ENCODE data around the gene GRK3.
"Not testable (repeated sequence)": the region's sequence is repeated elsewhere in the genome, so short reads cannot be mapped to it uniquely, and the experiment has no call there.

Gene GRK3

GRCh38 chr22:25694196-25694907, 129.9 kb downstream of the GRK3 start:
- DNase-seq (ENCODE audit: extremely low read depth in 1 of 2, low read depth in 1 of 2): no peak

DNA sequence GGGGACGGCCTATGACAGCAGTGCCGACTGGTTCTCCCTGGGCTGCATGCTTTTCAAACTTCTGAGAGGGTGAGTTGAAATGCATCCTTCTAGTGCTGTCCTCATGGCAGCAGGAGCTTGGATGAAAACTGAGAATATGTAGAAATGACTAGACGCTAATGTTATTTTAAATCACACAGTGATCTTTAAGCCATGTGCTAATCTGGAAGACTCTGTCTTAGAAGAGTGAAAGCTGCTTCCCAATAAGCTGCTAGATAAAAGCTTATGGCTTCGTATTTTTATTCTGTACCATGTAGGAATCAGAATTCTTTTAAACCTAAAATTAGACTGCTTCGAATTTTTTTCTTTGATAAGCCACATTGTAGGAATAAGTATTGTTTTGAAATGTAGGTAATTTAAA, 130.7 kb downstream of the GRK3 start:
- no peak for DNase-seq (ENCODE audit: extremely low read depth in 1 of 2, low read depth in 1 of 2)

DNA sequence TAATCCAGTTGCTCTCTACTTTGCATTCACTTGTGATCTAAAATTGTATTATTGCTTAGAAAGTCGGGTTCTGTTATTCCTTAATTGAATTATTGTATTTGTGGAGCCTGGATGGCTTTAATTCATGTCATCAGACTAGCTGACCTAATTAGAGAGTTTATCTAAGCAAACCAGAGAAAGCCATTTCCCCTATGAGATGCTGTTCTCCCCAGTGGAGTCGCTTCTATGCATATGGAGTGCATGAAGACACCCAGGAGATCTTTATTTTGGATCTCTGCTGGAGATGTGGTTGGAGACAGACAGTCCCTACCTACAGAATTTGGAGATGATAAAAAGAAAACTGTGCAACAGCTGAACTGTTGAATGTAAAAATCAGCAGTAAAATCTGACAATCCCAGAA, 132.3 kb downstream of the GRK3 start:
- DNase-seq (ENCODE audit: extremely low read depth in 1 of 2, low read depth in 1 of 2): no peak

DNA sequence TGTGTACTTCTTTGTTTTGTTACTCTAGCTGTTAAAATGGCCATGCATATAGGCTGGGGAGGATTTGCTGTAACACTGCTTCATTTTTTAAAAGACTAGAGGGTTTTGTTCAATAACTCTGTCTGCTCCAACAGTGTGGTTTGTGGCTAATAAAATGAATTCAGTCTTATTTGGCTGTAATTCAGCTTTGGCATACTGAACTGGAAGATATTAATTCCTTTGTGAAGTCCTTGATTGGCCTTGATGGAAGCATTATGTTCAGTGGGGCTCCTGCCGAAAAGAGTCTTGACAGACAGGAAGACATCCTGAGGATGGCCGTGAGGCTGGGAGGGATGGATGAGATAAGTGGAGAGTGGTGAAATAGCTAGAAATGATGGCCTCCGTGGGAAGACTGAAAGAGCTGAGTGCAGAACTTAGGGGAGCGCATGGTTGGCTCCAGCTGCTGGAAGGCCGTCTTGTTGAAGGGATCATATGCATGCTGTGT, 132.7 kb downstream of the GRK3 start:
- no peak for DNase-seq (ENCODE audit: extremely low read depth in 1 of 2, low read depth in 1 of 2)

GRCh38 chr22:25697978-25698377, 133.5 kb downstream of the GRK3 start:
- DNase-seq (ENCODE audit: extremely low read depth in 1 of 2, low read depth in 1 of 2): no peak

GRCh38 chr22:25698461-25698860, 134.0 kb downstream of the GRK3 start:
- no peak for DNase-seq (ENCODE audit: extremely low read depth in 1 of 2, low read depth in 1 of 2)

GRCh38 chr22:25698978-25699377, 134.5 kb downstream of the GRK3 start:
- no peak for DNase-seq (ENCODE audit: extremely low read depth in 1 of 2, low read depth in 1 of 2)

DNA sequence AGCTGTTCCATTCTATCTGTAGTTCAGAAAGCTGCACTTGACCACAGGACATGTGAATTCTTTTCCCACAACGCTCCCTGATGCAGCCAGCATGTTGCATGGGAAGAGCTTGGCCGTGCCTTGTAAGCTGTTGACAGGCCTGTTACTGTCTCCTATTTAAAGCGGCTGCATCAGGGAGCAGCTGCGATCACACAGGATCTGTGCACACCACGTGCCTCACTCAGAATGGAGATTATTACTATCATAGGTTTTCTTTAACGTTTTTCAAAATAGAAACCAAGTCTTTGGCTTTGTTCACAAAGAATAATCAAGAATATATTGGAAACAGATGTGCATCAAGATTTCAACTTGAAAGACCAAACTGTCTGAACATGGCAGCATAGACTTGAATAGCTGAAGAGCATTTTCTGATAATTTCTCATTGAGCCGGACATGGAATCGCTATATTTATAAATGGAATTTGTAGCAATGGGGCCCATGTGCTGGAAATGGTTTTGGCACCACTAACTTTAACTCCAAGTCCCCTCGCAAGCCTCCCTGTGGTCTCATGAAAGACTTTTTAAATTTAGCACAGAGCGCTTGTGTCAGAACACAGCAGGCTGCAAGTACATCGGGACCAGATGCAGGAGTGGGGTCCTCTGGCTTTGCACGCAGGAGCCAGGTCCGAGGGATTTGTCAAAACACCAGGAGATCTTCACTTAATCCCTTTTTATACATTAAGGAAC, 136.7 kb downstream of the GRK3 start:
- DNase-seq (ENCODE audit: extremely low read depth in 1 of 2, low read depth in 1 of 2): no peak

- no peak for DNase-seq (ENCODE audit: extremely low read depth in 1 of 2, low read depth in 1 of 2)
Observed at GRCh38 chr22:25702040-25702439, 137.6 kb downstream of the GRK3 start.

GRCh38 chr22:25702571-25703167, 138.2 kb downstream of the GRK3 start:
- DNase-seq (ENCODE audit: extremely low read depth in 1 of 2, low read depth in 1 of 2): no peak

GRCh38 chr22:25704701-25705100, 140.2 kb downstream of the GRK3 start:
- DNase-seq (ENCODE audit: extremely low read depth in 1 of 2, low read depth in 1 of 2): no peak

- no peak for DNase-seq (ENCODE audit: extremely low read depth in 1 of 2, low read depth in 1 of 2)
Observed at GRCh38 chr22:25706197-25706596, 141.7 kb downstream of the GRK3 start.

GRCh38 chr22:25708430-25708829, 144.0 kb downstream of the GRK3 start:
- DNase-seq (ENCODE audit: extremely low read depth in 1 of 2, low read depth in 1 of 2): not testable (repeated sequence)

DNA sequence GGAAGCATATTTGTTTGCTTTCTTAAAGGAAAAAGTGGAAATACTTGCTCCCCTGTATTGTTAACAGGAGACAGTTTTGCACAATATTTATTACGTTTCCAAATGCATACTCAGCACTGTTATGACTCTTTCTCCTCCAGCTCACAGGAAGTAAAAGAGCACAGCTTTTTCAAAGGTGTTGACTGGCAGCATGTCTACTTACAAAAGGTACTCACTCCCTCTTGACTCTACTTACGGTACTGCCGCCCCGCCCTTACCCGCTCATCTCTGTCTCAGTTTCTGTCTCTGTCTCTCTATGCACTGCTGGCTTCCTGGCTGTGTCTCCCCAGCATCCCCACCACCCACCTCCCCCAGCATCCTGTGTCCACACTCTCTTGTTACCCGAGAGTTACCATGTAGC, 145.3 kb downstream of the GRK3 start:
- DNase-seq (ENCODE audit: extremely low read depth in 1 of 2, low read depth in 1 of 2): no peak

DNA sequence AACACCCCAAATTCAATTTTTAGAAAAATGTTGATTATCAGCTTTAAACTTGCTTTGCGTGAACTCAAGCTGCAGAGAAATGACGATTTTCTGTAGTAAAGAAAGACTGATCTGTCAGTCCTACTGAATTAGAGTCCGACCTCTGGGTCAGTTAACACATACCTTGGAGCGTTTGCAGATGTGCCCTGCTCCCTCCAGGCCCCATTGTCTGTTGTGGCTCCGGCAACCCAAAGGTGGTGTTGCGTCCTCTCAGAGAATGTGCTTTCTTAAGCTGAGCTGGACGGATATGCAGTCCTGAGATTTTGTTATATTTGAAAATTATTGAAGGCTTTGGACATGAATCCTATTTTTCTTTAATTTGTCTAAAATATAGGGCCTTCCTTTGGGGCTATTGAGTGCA, 146.0 kb downstream of the GRK3 start:
- DNase-seq (ENCODE audit: extremely low read depth in 1 of 2, low read depth in 1 of 2): no peak

DNA sequence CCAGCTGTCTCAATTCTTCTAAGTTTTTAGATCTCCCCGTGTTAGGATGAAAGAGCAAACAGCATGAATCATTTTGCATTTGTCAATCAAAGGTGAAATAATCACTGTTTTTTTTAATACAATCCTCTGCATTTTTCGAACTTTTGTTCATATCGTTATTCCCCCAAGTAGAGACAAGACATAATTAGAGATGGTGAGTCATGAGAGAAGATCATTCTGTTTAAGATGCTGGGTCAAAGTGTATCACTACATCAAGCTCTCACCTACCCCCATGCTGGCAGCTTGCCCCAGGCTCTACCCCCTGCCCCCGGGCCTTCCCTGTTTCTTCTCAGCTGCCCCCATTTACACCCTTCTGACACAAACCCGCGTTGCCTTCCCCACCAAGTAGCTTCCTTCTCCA, 147.0 kb downstream of the GRK3 start:
- no peak for DNase-seq (ENCODE audit: extremely low read depth in 1 of 2, low read depth in 1 of 2)

GRCh38 chr22:25712661-25713400, 148.4 kb downstream of the GRK3 start:
- no peak for DNase-seq (ENCODE audit: extremely low read depth in 1 of 2, low read depth in 1 of 2)

DNA sequence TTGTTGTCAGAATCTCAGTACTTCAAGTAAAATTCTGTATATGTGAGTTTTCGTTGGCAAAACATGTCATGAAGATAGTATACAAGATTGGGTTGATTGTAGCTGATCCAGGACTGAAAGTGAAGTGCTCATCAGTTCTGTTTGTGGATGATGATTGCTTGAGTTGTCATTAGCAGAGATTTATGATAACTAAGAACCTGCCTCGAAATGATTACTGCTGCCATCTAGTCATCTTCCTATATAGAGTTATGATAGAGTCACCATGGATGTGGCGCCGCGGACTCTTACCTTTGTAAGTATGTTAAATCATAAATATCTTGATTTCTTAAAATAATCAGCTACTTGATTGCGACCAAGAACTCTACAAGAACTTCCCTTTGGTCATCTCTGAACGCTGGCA, 149.6 kb downstream of the GRK3 start:
- DNase-seq (ENCODE audit: extremely low read depth in 1 of 2, low read depth in 1 of 2): no peak

GRCh38 chr22:25714739-25715138, 150.3 kb downstream of the GRK3 start:
- no peak for DNase-seq (ENCODE audit: extremely low read depth in 1 of 2, low read depth in 1 of 2)

- DNase-seq (ENCODE audit: extremely low read depth in 1 of 2, low read depth in 1 of 2): no peak
Observed at GRCh38 chr22:25716637-25717036, 152.2 kb downstream of the GRK3 start.

- DNase-seq (ENCODE audit: extremely low read depth in 1 of 2, low read depth in 1 of 2): no peak
Observed at GRCh38 chr22:25718135-25718840, 153.8 kb downstream of the GRK3 start.
